CD4-positive, alpha-beta T cell treated with Interleukin-6 at 100 ng/mL for 8 hours (primary cell): ENCODE results near the gene PLXNB1.

Experiments used
- DNase-seq: peaks from one replicate; pipeline ENCODE4 v3.0.0-alpha.2; 2020; ENCODE audit warnings: mixed read lengths, low spot score

Gene PLXNB1

DNA sequence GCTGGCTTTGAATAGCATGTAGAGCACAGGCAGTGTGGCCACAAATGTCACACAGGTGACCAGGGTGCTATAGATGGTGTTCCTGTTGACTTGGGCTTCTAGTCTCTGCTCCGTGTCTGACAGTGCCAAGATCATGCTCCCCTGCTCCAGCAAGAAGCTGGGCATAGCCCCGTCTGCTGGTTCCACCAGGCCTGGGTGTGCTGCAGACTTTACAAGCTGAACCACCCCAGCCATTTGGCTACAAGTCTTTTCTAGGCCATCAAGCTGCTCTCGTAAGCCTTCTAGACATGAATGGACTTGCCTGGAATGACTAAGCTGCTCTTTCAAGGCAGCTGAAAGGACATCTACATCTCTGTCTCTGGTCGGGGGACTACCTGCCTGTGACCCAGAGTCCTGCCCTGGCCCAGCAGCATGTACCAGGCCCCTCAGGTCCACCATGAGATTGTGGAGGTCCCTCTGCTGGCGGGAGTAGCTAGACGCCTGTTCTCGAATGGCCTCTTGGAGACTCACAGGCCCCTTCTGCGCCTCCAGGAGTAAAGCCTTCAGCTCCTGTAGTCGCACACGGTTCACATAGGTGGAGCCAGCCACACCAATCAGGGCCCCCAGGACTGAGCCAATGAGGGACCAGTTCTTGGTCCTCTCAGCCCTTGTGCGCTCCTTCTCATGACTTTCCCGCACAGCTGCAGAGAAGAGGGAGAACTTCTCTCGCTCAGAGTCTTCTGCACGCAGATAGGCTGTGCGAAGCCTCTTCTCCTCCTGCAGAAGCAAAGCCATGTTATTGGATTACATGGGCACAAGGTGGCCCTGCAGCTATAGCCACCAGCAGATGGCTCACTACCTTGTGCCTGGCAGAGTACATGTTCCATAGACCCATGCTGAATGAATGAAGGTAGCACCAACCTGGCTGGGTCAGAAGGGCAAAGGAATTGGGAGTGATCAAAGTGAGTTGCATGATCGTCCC is 2.8 kb upstream of the PLXNB1 start:
- no peak for DNase-seq

DNA sequence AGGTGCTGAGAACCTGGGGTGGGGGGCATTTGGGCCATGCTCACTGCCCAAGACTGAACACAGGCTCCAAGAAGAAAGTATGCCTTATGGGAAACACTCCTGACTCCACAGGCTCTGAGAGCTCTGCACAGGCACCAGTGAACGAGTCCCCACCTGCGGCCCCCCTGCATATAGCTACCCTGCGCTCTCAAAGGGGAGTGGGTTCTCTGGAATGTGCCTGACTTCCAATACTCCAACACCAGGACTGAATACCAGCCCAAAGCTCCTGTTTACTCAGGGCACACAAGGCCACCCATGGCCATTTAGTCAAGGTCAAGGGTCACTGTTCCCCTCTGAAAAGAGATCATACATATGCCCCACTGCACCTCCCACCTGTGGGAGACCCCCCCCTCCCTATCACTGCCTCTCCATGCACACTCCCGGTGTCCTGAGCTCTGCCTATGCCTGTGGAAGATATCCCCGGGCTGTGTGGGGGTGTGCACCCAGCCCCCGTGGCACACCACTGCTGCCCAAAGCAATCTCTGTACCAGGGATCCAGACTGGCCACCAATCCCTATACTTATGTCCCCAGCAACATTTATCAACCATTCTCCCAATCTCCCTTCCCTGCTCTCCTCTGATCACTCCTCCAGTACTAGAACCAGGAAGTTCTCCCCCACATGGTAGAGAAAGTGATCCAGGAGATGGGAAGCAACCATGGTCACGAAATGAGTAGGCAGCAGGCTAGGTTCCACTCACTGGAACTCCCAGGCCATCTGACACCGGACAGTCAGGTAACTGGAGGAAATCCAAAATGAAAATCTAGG is 1.5 kb upstream of the PLXNB1 start:
- no peak for DNase-seq

DNA sequence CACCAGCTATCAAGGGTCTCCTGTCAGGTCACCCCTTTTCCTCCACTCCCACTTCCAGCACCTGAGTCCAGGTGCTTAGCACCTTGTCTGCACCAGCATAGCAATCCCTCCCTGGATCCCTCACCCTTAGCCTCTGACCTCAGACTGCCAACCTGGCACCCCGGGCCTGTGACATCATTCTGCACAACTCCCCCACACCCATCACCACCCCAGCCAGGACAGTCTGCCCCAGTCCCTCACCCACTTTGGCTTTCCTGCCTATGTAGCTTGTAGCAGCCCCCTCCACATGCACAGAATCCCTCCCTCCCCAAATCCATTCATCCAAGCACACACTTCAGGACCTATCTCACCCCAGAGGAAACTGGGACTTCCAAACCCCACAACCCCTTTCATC is 819 bp upstream of the PLXNB1 start:
- no peak for DNase-seq

DNA sequence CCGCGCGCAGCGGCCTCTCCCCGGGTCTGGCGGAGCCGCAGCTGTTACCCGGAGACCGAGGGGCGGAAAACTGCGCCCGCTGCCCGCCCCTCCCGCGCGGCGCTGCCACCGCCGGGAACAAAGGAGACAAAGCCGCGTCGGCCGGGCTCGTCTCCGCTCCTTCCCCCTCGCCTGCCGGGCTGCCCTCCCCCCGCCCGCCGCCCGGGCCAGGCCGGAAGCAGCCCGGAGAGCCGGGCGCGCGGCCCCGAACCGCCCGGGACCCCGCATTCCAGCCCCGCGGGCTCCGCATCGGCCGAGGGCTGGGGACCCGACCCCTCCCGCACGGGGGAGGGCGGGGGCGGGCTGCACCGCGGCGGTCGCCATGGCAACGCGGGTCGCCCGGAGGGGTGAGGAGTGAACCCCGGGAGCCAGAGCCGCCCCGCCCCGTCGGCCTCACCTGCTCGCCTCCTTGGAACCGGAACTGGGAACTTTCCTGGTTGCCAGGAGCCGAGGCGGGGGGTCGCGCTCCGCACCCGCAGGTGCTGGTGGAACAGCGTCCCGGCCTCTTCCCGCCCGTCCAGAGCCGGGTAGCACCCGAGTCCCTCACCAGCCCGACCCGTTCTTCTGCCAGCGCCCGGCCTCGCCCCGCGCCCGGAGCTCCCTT is 448 bp downstream of the PLXNB1 start:
- peak; percentile 46 for DNase-seq

DNA sequence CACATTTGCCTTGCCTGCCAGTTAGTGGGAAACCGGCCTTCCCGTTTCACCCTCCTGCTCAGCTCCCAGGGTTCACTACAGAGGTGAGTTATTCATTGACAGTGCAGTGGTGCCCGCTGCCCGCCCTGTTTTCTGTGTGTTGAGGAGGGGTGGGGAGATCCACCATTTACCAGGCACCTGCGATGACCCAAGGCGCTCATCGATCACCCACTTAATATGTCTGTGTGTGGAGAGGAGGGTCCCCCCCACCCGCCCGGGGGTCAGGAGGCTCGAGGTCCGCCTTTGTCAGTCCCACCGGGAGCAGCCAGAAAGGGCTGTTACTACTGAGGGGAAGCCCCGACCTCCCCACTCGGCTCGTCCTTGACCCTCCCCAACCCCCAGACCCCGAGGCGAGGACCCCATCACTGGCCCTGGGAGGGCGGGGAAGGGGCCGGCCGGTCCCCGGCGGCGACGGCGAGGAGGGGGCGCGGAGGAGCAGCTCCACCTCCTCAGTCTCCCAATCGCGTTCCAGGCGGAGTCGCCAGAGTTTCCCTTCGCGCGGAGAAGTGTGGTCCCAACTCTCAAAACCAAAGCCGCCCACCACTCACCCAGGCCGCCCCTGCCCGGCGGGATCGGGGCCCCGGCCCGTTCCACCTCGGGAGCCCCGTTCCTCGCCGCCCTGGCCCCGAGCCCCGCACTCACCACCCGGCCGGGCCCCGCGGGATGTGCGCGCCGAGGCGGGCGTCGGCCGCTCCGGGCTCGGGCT is 1.1 kb downstream of the PLXNB1 start:
- no peak for DNase-seq

DNA sequence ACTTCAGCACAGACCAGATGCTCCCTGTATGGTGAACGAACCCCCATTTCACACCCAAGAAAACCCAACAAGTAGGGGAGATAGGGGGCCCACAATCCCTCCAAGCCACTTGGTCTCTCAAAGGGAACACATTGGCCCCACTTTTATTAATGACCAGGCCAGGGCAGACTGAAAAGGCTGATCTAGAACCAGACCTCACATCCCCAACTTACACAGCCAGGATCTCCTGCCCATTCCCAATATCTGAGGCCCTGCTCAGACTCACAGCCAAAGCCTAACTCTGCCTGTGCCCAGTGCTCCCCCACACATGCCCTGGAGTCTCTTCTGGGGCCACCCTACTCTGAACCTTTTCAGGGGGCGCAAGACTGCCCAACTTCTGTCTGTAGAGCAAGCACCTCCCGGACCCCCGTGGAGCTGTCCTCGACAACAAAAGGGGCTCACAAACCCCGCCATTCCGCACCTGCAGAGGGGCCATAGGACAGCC is 1.8 kb downstream of the PLXNB1 start:
- DNase-seq: no peak

DNA sequence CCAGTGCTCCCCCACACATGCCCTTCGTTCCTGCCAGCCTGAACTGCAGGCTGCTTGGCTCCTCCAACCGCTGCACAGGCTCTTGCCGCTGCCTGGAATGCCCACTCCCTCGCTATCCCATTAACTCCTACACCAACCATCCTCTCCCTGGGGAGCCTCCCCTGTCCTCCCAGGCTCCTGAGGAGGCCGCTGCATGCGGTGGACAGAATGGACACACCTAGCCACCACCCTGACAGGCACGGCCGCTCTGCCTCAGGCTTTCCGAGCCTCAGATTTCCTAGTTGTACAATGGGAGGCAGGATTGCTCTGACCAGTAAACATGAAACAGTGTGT is 2.3 kb downstream of the PLXNB1 start:
- no peak for DNase-seq

DNA sequence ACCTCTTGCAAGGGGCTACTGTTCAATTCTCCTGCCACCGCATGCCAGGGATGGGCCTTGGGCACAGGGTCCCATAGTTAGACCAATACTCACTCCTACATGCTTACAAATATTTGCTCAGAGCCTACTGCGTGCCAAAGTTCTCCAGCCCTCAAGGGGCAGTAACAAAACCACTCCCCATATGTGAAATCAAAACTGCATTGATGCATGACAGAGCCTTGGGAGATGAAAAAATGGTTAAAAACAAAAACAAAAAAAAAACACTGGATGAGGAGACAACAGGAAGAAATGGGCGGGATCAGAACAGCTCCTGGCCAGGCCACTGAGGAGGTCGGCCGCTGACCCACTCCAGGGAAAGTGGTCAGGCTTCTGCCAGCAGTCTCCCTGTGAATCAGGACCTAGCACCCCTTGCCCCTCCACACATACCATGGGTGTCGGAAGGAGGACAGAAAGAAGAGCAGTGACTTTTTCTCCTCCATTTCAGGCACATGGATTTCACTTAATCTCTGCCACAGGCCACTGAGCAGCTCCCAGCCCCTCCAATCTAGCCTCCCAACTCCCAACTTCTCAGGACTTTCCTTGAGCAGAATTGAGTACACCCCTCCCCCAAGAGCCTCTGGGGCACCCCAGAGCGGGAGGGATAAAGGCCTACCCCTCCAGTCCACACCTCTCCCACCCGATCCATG is 2.8 kb downstream of the PLXNB1 start:
- DNase-seq: no peak

DNA sequence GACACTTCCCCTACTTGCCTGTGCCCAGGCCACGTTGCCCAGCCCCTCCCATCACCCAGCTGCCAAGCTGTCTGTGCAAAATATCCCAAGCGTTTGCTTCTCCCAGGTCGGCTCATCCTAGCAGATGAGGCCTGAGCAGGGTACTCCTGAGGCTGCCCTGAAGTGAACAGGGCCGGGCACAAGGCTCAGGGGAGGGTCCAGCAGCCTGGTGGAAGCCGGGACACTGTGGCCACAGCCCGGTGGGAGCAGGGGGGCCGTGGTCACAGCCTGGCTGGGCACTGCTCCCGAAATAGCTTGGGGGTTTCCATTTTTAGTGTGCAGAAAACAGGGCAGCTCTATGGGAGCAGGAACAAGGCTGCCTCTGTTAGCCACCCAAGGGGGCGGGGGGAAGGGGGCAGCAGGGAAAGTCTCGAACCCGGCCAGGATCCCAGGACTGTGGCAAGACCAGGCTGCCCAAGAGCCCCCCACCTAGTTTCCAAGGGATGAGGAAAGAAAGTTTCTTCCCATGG is 3.4 kb downstream of the PLXNB1 start:
- no peak for DNase-seq

DNA sequence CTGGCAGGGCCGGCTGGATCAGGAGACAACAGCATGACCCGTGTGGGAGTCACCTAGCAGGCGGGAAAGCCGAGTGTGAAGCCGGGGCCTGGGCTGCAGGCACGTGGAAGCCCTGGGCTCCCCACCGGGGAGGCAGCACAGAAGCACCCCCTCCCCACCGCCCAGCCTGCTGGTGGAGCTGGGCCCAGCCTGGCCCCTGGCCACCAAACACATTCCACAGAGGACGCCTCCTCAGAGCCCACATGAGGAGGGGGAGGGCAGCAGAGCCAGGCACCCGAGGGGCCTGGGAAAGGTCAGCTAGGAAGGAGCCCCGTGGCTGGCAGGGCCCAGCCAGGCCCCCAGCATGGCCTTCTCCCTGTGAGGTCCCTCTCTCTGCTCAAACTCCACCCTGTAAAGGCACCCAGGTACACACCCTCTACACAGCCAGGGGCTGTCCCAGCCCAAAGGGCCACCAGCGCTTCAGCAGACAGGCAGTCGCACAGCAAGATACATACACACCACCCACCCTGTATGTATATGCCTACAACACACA is 4.5 kb downstream of the PLXNB1 start:
- no peak for DNase-seq

DNA sequence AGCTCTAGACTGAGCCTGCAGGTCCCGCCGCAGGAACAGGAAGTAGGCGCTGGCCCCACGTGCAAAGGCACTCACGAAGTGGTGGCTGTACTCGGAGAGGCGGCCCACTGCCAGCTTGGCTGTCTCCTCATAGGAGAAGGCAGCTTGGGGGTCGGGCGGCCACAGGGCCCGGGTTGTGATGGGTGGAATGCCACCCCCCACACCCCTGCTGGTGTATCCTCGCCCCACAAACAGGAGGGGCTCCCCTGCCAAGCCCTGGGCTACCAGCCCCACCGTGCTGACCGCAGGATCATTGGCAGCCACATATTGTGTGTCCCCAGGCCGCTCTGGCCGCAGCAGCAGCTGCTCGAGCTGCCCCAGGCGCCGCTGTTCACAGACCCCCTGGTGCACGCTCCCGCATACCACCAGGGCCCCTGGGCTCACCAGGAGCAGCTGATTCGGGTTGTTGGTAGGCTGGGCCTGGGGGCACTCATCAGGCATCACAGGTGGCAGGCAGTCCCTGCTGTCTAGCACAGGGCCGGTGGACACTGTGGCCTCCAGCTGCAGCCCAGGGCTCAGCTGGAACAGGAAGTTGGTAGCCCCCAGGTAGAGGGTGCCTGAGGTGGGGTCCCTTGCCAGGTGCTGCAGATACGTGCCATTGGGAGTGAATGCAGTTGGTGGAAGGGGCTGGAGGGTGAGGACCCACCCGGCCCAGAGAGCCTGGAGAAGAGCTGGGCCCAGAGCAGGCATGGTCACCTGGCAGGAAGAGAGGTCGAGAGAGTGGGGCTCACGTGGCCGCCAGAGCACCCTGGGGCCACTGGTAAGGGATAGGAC is 5.8 kb downstream of the PLXNB1 start:
- no peak for DNase-seq

DNA sequence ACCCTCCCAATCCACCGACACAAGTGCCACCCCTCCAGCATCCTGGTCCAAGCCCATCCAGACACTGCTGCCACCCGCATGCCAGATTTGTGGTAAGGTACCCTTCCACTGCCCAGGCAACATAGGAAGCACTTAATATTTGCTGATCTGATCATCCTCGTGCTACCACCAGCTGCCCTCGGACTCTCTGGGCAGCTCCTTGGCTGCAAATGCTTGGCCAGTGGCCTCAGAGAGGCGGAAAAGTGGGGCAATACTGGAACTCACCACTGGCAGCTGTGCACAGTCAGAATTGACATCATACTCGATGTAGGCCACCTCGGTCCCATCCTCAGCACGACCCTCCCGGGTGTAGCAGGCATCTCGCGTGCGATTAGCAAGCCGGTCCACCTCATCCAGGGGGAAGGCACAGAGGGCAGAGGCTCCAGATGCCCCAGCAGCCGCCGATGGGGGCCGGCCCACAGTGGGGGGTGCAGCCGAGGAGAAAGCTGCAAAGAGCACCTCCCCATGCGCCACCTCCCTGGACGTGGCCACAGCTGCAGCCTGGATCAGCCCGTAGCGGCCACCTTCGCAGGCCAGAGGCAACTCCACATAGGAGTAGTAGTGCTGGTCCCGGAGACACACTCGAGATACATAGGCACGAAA is 6.5 kb downstream of the PLXNB1 start:
- DNase-seq: no peak

DNA sequence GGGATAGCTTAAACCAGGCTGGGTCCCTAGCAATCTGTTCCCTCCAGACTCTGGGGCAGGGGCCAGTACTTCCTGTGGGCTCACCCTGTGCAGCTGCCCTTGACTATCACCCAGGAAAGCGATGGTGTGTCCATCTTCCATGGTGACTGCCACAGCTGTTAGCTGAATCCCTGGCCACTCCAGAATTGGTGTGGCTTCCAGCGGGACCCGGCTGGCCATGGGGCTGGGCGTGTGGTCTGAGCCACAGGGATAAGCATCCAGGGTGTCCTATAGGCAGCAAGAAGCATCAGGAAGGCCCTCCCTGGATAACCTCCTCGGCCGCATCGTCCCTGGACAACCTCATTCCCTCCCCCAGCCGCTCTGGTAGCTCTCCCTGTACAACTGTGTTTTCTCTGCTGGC is 7.2 kb downstream of the PLXNB1 start:
- DNase-seq: no peak

DNA sequence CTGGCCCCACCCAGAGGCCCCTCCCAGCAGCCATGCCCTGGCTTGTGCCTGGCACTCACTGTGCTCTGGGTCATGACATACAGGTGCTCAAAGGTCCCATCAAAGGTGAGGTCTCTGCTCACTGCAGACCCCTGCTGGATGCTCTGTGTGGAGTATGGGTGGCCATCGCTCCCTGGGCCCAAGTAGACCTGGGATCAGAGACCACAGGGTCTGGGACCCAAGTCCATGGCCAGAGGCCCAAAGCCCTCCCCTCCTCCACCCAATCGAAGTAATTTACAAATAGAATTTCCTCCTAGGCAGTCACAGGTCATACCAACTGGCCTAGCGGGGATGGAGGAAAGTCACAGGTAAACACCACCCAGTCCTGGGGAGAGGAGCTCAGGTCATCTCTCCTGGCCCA is 7.6 kb downstream of the PLXNB1 start:
- DNase-seq: no peak

DNA sequence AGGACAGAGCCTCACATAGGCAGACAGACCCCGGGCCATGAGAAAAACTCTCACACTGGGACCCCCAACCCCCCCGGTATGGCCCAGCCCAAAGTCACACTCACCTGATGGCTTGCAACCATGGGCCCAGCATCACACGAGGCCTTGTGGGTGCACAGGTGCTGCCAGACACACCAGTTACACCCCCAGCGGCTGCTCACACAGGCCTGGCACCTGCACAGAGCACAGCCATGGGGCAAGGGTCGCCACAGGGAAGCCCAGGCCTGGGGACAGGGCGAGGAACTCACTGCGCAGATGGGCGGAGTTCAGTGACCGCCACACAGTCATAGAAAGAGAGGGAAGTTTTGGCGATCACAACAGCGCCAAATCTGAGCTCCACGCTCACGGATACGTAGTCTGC is 9.3 kb downstream of the PLXNB1 start:
- DNase-seq: no peak

DNA sequence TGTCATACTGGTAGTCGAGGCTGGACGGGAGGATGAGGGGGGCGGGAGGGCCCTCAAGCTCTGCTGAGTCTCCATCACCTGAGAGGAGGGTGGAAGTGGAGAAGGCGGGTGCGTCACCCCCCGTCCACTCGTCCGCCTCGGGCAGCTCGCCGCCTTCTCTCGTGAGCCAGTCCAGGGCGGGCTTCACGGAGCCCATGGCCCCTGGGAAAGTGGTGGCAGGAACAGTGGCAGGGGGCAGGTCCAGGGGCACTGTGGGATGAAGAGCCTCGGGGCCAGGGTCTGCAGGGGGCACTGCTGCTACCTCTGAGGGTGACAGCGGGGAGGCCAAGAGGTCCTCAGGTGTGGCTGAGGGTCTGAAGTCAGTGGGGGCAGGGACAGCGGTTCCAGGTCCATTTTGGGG is 10.3 kb downstream of the PLXNB1 start:
- no peak for DNase-seq

DNA sequence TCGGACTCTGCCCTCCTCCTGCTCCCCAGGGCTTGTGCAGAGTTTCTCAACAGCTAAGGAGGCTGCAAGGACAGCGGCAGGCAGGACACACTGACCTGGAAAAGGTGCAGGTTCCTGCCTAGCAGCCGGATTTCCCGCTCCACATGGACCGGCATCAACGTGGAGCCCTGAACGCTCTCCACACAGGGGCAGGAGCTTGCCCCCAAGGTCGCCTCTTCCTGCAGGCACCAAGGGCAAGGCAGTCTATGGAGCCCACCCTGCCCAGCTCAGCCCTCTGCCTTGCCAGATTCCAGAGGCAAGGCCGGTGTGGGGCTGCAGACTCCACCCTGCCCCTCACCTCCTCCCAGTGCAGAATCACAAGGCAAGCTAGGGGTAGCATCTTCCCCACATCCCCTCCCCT is 10.7 kb downstream of the PLXNB1 start:
- no peak for DNase-seq

DNA sequence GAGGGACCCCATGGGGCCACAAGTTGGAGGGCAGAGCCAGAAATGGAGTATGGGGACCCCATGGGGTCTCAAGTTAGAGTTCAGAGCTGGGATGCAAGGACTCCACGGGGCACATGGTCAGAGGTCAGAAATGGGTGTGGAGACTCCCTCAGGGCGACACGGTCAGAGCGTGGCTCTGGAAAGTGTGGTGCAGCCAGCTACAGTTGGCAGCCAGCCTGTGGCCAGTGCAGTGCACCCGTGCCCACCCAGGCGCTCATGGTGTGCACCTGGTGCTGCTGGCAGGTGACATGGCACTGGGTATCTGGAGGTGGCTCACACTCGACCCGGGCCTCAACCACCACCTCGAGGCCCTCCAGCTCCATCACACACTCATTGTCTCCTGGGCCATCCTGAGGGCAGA is 11.2 kb downstream of the PLXNB1 start:
- no peak for DNase-seq

DNA sequence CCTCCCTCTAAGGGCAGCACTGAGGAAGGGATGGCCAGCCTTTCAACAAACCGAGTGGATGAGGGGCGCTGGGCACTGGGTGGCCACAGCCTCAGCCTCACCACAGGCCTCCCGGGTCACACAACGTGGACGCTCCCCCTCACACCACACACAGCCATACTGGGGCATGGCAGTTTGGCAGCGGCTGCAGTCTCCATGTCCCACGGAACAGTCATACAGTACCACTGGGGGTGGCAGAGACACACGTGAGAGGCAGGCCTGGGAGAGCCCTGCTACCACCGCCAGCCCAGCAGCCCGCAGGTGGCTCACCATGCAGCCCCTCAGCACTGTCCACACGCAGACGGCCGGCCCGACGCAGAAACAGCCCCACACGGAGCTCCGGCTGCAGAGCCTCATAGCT is 11.7 kb downstream of the PLXNB1 start:
- DNase-seq: no peak
